HCT116 (cell line): Measurements from ENCODE around the gene SEL1L3. TPM values are rescaled to one million over a fixed set of nuclear protein-coding genes. Genes with fewer than 3 reads are reported as not detected.

Experiments
- ATAC-seq: fragments of 200-7000 bp; cut with Tn5 transposase; 2 replicates; pipeline ENCODE4 v1.9.1; 2020; ENCODE audit warnings: mild to moderate bottlenecking, moderate library complexity
- BruUV-seq: library from RNA; stranded (reverse); fragments of 400-500 nt; replicated peaks from 2 replicates; lab custom pipeline; 2021; lab: Mats Ljungman, UMichigan
- CTCF ChIA-PET: fragments of 300-600 bp; sonication (Branson Sonifier 250); formaldehyde crosslinking; loops from one replicate; lab custom pipeline; 2021; ENCODE audit warnings: antibody characterized with exemption; lab: Charles Lee
- POLR2A ChIA-PET: fragments of 300-600, 350-600 bp; sonication (Branson Sonifier 250); formaldehyde crosslinking; loops from one replicate; lab custom pipeline; 2021; ENCODE audit warnings: antibody characterized with exemption; lab: Charles Lee
- RAD21 ChIA-PET, 2 experiments: fragments of 300-600 bp; sonication (Branson Sonifier 250); formaldehyde crosslinking; loops; one replicate each; lab custom pipeline; 2023; ENCODE audit warnings: low total read pairs in 2 of 2; ENCODE audit not compliant: uncharacterized antibody in 2 of 2, unreplicated experiment in 2 of 2, low non-redundant PET in 1 of 2; lab: Charles Lee
- DNase-seq: peaks from one replicate; pipeline ENCODE4 v3.0.0-alpha.2; 2010; ENCODE audit warnings: low read depth, low spot score
- H2AFZ ChIP-seq: fragments of 200-600 bp; shearing (Covaris generic), sonication (generic); 2 replicates; pipeline ENCODE4 v1.6.1; 2017; ENCODE audit warnings: low read depth, mixed run types, mixed read lengths, antibody characterized with exemption, low read length; ENCODE audit not compliant: poor library complexity, severe bottlenecking
- H3K27ac ChIP-seq: 2 replicates; pipeline ENCODE4 v1.5.1; 2012; ENCODE audit warnings: low read depth, low read length
- H3K27me3 ChIP-seq: fragments of 200-600 bp; sonication (generic); 2 replicates; pipeline ENCODE4 v1.6.1; 2016; ENCODE audit warnings: mixed run types, low read length, mixed read lengths; ENCODE audit not compliant: insufficient read depth
- H3K36me3 ChIP-seq, 2 experiments: fragments of 200-500 bp in 1 of 2; fragments of 200-600 bp in 1 of 2; sonication (Bioruptor generic) in 1 of 2; sonication (generic) in 1 of 2; 2 replicates each; pipeline versions ENCODE4 v1.5.1 to v1.6.1; 2014 to 2016; ENCODE audit warnings: low read length in 2 of 2, inconsistent platforms in 1 of 2, mixed read lengths in 1 of 2, mixed run types in 1 of 2; ENCODE audit not compliant: insufficient read depth in 2 of 2, control insufficient read depth in 1 of 2
- H3K4me1 ChIP-seq, 2 experiments: fragments of 200-600 bp in 1 of 2; sonication (generic) in 1 of 2; 2 replicates each; pipeline versions ENCODE4 v1.5.1 to v1.6.1; 2012 to 2017; ENCODE audit warnings: low read length in 2 of 2, inconsistent platforms in 1 of 2, mild to moderate bottlenecking in 1 of 2, mixed read lengths in 1 of 2, mixed run types in 1 of 2, moderate library complexity in 1 of 2; ENCODE audit not compliant: insufficient read depth in 2 of 2, control insufficient read depth in 1 of 2
- H3K4me2 ChIP-seq: fragments of 200-600 bp; sonication (generic); 2 replicates; pipeline ENCODE4 v1.6.1; 2017; ENCODE audit warnings: mixed run types, low read length, mixed read lengths
- H3K4me3 ChIP-seq, 2 experiments: fragments of 200-600 bp in 1 of 2; sonication (generic) in 1 of 2; replicated peaks in 1 of 2; 2 replicates each; pipeline ENCODE4 v1.5.1; 2011 to 2016; ENCODE audit warnings: low read length in 2 of 2, control low read depth in 1 of 2, low read depth in 1 of 2, mild to moderate bottlenecking in 1 of 2, mixed read lengths in 1 of 2, mixed run types in 1 of 2
- H3K79me2 ChIP-seq: fragments of 200-600 bp; sonication (generic); 2 replicates; pipeline ENCODE4 v1.6.1; 2017; ENCODE audit warnings: mild to moderate bottlenecking, mixed run types, low read length, moderate library complexity, mixed read lengths; ENCODE audit not compliant: insufficient read depth
- H3K9ac ChIP-seq: fragments of 200-600 bp; sonication (generic); 2 replicates; pipeline ENCODE4 v1.6.1; 2016; ENCODE audit warnings: low read length, mixed read lengths
- H3K9me2 ChIP-seq: fragments of 200-600 bp; sonication (generic), shearing (Covaris generic); 2 replicates; pipeline ENCODE4 v1.6.1; 2017; ENCODE audit warnings: mixed run types, mild to moderate bottlenecking, moderate library complexity; ENCODE audit not compliant: insufficient read depth
- H3K9me3 ChIP-seq, 2 experiments: fragments of 200-500 bp in 1 of 2; fragments of 200-600 bp in 1 of 2; sonication (Bioruptor generic) in 1 of 2; sonication (generic) in 1 of 2; 2 replicates each; pipeline ENCODE4 v1.6.1; 2014 to 2017; ENCODE audit warnings: low read length in 2 of 2, mixed read lengths in 2 of 2, inconsistent platforms in 1 of 2, low read depth in 1 of 2, mild to moderate bottlenecking in 1 of 2, mixed run types in 1 of 2, moderate library complexity in 1 of 2; ENCODE audit not compliant: control insufficient read depth in 1 of 2, insufficient read depth in 1 of 2
- H4K20me1 ChIP-seq: fragments of 200-600 bp; sonication (generic), shearing (Covaris generic); 2 replicates; pipeline ENCODE4 v1.6.1; 2017; ENCODE audit warnings: mixed run types, mild to moderate bottlenecking, moderate library complexity; ENCODE audit not compliant: insufficient read depth
- EGR1 ChIP-seq: IDR thresholded peaks from 2 replicates; pipeline ENCODE4 v1.6.1; 2012; ENCODE audit warnings: low read depth
- EZH2 ChIP-seq: fragments of 200-600 bp; sonication (generic); IDR thresholded peaks from 2 replicates; pipeline ENCODE4 v1.6.1; 2017; ENCODE audit warnings: antibody characterized with exemption, mixed run types
- EZH2phosphoT487 ChIP-seq: fragments of 200-600 bp; IDR thresholded peaks from 2 replicates; pipeline ENCODE4 v1.6.1; 2018; ENCODE audit warnings: antibody characterized with exemption, borderline replicate concordance
- SP1 ChIP-seq: IDR thresholded peaks from 2 replicates; pipeline ENCODE4 v1.6.1; 2012; ENCODE audit warnings: low read depth
- TCF7L2 ChIP-seq: IDR thresholded peaks from 2 replicates; pipeline ENCODE4 v1.7.0; 2011; ENCODE audit warnings: borderline replicate concordance, inconsistent platforms; ENCODE audit not compliant: insufficient read depth, insufficient read length; ENCODE audit errors: extremely low read depth
- ZBTB33 ChIP-seq: IDR thresholded peaks from 2 replicates; pipeline ENCODE4 v1.6.1; 2011; ENCODE audit warnings: mild to moderate bottlenecking, low read length, moderate library complexity; ENCODE audit not compliant: insufficient replicate concordance; ENCODE audit errors: extremely low read depth
- ZNF274 ChIP-seq: fragments of 200-500 bp; sonication (Bioruptor generic); IDR thresholded peaks from 2 replicates; pipeline ENCODE4 v1.6.1; 2014; ENCODE audit warnings: mild to moderate bottlenecking, low read depth, low read length, inconsistent platforms
- intact Hi-C: fragments of 100-400 bp; cut with micrococcal nuclease; formaldehyde crosslinking; loops from 2 replicates; pipeline ENCODE4 v1.10.0; 2022
- total RNA-seq: library from RNA; stranded (reverse); gene quantifications from one replicate; pipeline ENCODE4 v1.2.1, GENCODE V29; 2021; ENCODE audit not compliant: unreplicated experiment

SEL1L3 gene
- total RNA-seq, 1 experiment from 2014 or later: 45.0 TPM

- TF ChIP-seq ZBTB33: no peak
- TF ChIP-seq TCF7L2: no peak
- TF ChIP-seq EGR1: no peak
- TF ChIP-seq EZH2phosphoT487: no peak
Measured at GRCh38 chr4:25722964-25723363, 139.8 kb downstream of the SEL1L3 start (continued).

- no peak for DNase-seq
- intact Hi-C loops: no loop called here
- no peak overlapping the region for H3K9ac ChIP-seq
- RAD21 ChIA-PET: no interaction called here
- H3K4me3 ChIP-seq: no peak overlapping the region
- no peak overlapping the region for H3K4me2 ChIP-seq
- H3K9me2 ChIP-seq: no peaks in the 10 kb centered on the region
- H3K27ac ChIP-seq: no peak overlapping the region
- H3K27me3 ChIP-seq: no peaks in the 10 kb centered on the region
- no TSS peak for BruUV-seq
- no peak for TF ChIP-seq EZH2
- no peak for TF ChIP-seq ZNF274
- no peak for TF ChIP-seq SP1
- ATAC-seq: no peak
- no peaks in the 10 kb centered on the region for H3K9me3 ChIP-seq
- no peaks in the 10 kb centered on the region for H4K20me1 ChIP-seq
- no peak overlapping the region for H2AFZ ChIP-seq
- H3K36me3 ChIP-seq: no peaks in the 10 kb centered on the region
- POLR2A ChIA-PET: no interaction called here
- H3K79me2 ChIP-seq: no peaks in the 10 kb centered on the region
- H3K4me1 ChIP-seq: peaks cover 1 to 6% of the 10 kb centered on the region in 2 experiments; a peak in 3 of 4 replicates
- CTCF ChIA-PET: no interaction called here
Measured at GRCh38 chr4:25713812-25714211, 149.0 kb downstream of the SEL1L3 start.
